Trophoblast cell (in vitro differentiated cells and primary cell): Measurements from ENCODE around the gene PTPN12.
"Not testable (repeated sequence)": the region's sequence is repeated elsewhere in the genome, so short reads cannot be mapped to it uniquely, and the experiment has no call there.

Experiments used
- DNase-seq, 2 donors: peaks; one replicate each; pipeline ENCODE4 v3.0.0-alpha.2; 2016
- H2AFZ ChIP-seq: 2 replicates; pipeline ENCODE4 v1.6.1; 2013; ENCODE audit warnings: low read length, moderate library complexity, mild to moderate bottlenecking; ENCODE audit not compliant: insufficient read depth, poor library complexity
- H2AK5ac ChIP-seq: 2 replicates; pipeline ENCODE4 v1.6.1; 2013; ENCODE audit warnings: mild to moderate bottlenecking, low read length
- H2BK120ac ChIP-seq: 2 replicates; pipeline ENCODE4 v1.6.1; 2013; ENCODE audit warnings: low read length, mild to moderate bottlenecking, moderate library complexity; ENCODE audit not compliant: insufficient read depth, poor library complexity
- H2BK12ac ChIP-seq: 2 replicates; pipeline ENCODE4 v1.6.1; 2013; ENCODE audit warnings: mild to moderate bottlenecking, low read length, moderate library complexity
- H2BK5ac ChIP-seq: 2 replicates; pipeline ENCODE4 v1.6.1; 2013; ENCODE audit warnings: low read length, low read depth, moderate library complexity, mild to moderate bottlenecking; ENCODE audit not compliant: poor library complexity
- H3K14ac ChIP-seq: 2 replicates; pipeline ENCODE4 v1.6.1; 2013; ENCODE audit warnings: mild to moderate bottlenecking, low read length
- H3K18ac ChIP-seq: 2 replicates; pipeline ENCODE4 v1.6.1; 2013; ENCODE audit warnings: mild to moderate bottlenecking, low read length
- H3K23ac ChIP-seq: 2 replicates; pipeline ENCODE4 v1.6.1; 2013; ENCODE audit warnings: low read length
- H3K27ac ChIP-seq: 2 replicates; pipeline ENCODE4 v1.5.1; 2013; ENCODE audit warnings: low read depth, mild to moderate bottlenecking, inconsistent platforms, low read length, moderate library complexity
- H3K27me3 ChIP-seq: 2 replicates; pipeline ENCODE4 v1.6.1; 2013; ENCODE audit warnings: inconsistent platforms, mild to moderate bottlenecking, low read length, moderate library complexity; ENCODE audit not compliant: insufficient read depth
- H3K36me3 ChIP-seq, 2 experiments: 1 replicate in 1 of 2; 2 replicates in 1 of 2; pipeline ENCODE4 v1.6.1; 2013; ENCODE audit warnings: low read length in 2 of 2, mild to moderate bottlenecking in 2 of 2, moderate library complexity in 1 of 2; ENCODE audit not compliant: insufficient read depth in 2 of 2, control insufficient read depth in 1 of 2
- H3K4ac ChIP-seq: 2 replicates; pipeline ENCODE4 v1.6.1; 2013; ENCODE audit warnings: low read depth, mild to moderate bottlenecking, low read length, moderate library complexity
- H3K4me1 ChIP-seq, 2 experiments: 1 replicate in 1 of 2; 2 replicates in 1 of 2; pipeline ENCODE4 v1.6.1; 2013; ENCODE audit warnings: low read length in 2 of 2, mild to moderate bottlenecking in 2 of 2, moderate library complexity in 1 of 2; ENCODE audit not compliant: insufficient read depth in 2 of 2, control insufficient read depth in 1 of 2
- H3K4me2 ChIP-seq: 2 replicates; pipeline ENCODE4 v1.6.1; 2013; ENCODE audit warnings: inconsistent platforms, mild to moderate bottlenecking, low read length, moderate library complexity
- H3K4me3 ChIP-seq: 2 replicates; pipeline ENCODE4 v1.5.1; 2013; ENCODE audit warnings: mild to moderate bottlenecking, low read depth, low read length, inconsistent platforms
- H3K79me1 ChIP-seq: one replicate; pipeline ENCODE4 v1.6.1; 2013; ENCODE audit warnings: low read length
- H3K79me2 ChIP-seq: 2 replicates; pipeline ENCODE4 v1.6.1; 2013; ENCODE audit warnings: low read length, mild to moderate bottlenecking; ENCODE audit not compliant: control insufficient read depth, insufficient read depth, poor library complexity
- H3K9ac ChIP-seq: 2 replicates; pipeline ENCODE4 v1.6.1; 2013; ENCODE audit warnings: mild to moderate bottlenecking, low read length
- H3K9me3 ChIP-seq: 2 replicates; pipeline ENCODE4 v1.6.1; 2013; ENCODE audit warnings: low read depth, mild to moderate bottlenecking, control low read depth, inconsistent platforms, low read length; ENCODE audit not compliant: insufficient read depth
- H4K12ac ChIP-seq: 2 replicates; pipeline ENCODE4 v1.6.1; 2013; ENCODE audit warnings: low read depth, mild to moderate bottlenecking, low read length, moderate library complexity
- H4K8ac ChIP-seq: 2 replicates; pipeline ENCODE4 v1.6.1; 2013; ENCODE audit warnings: low read depth, mild to moderate bottlenecking, low read length, moderate library complexity
- H4K91ac ChIP-seq: one replicate; pipeline ENCODE4 v1.6.1; 2013; ENCODE audit warnings: low read depth, mild to moderate bottlenecking, low read length, moderate library complexity
- WGBS: extraction: QIAGEN DNeasy Blood & Tissue Kit; methylation state at CpG from one replicate; pipeline ENCODE4 v1.1.7; 2013; ENCODE audit warnings: missing lambda C conversion rate; ENCODE audit not compliant: insufficient read length, insufficient coverage; ENCODE audit errors: extremely low coverage; 5-methylcytosine and 5-hydroxymethylcytosine counted together

PTPN12 gene

DNA sequence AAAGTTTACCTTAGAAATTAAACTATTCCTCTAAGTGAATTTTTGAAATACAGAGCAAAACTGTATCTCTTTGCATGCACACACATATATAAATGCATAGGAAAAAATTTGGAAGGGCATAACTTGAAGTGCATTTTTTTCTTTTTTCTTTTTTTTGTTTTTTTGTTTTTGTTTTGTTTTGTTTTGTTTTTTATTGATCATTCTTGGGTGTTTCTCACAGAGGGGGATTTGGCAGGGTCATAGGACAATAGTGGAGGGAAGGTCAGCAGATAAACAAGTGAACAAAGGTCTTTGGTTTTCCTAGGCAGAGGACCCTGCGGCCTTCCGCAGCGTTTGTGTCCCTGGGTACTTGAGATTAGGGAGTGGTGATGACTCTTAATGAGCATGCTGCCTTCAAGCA lies 4.4 kb upstream of the PTPN12 start:
- not testable (repeated sequence) for H3K23ac ChIP-seq, H3K27me3 ChIP-seq, H3K27ac ChIP-seq, H2AFZ ChIP-seq, H2BK12ac ChIP-seq, H3K4me3 ChIP-seq, H4K91ac ChIP-seq, H3K79me2 ChIP-seq, H3K9ac ChIP-seq, H3K14ac ChIP-seq, H2BK5ac ChIP-seq, H3K4me1 ChIP-seq, H3K18ac ChIP-seq, H3K9me3 ChIP-seq, H4K8ac ChIP-seq, DNase-seq, H2AK5ac ChIP-seq, H2BK120ac ChIP-seq, H3K4me2 ChIP-seq, H4K12ac ChIP-seq, H3K4ac ChIP-seq, H3K36me3 ChIP-seq
- WGBS, result no CpG with 5 or more reads among the region's 3 CpGs
- peaks cover 12% of the 10 kb centered on the region for H3K79me1 ChIP-seq

DNA sequence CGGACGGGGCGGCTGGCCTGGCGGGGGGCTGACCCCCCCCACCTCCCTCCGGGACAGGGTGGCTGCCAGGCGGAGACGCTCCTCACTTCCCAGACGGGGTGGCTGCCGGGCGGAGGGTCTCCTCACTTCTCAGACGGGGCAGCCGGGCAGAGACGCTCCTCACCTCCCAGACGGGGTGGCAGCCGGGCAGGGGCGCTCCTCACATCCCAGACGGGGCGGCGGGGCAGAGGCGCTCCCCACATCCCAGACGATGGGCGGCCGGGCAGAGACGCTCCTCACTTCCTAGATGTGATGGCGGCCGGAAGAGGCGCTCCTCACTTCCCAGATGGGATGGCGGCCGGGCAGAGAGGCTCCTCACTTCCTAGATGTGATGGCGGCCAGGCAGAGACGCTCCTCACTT lies 3.0 kb upstream of the PTPN12 start:
- H3K23ac ChIP-seq, H2AK5ac ChIP-seq, H4K91ac ChIP-seq, H4K8ac ChIP-seq, H3K14ac ChIP-seq, H3K4ac ChIP-seq, H3K9me3 ChIP-seq, DNase-seq, H3K36me3 ChIP-seq, H3K18ac ChIP-seq, H4K12ac ChIP-seq, H3K27me3 ChIP-seq, H3K4me3 ChIP-seq, H2AFZ ChIP-seq, H3K27ac ChIP-seq, H3K4me1 ChIP-seq, H2BK5ac ChIP-seq, H3K9ac ChIP-seq, H2BK120ac ChIP-seq, H3K4me2 ChIP-seq, H2BK12ac ChIP-seq: not testable (repeated sequence)
- H3K79me2 ChIP-seq, result peaks cover 14% of the 10 kb centered on the region
- no CpG with 5 or more reads among the region's 31 CpGs for WGBS
- peaks cover 20% of the 10 kb centered on the region for H3K79me1 ChIP-seq

DNA sequence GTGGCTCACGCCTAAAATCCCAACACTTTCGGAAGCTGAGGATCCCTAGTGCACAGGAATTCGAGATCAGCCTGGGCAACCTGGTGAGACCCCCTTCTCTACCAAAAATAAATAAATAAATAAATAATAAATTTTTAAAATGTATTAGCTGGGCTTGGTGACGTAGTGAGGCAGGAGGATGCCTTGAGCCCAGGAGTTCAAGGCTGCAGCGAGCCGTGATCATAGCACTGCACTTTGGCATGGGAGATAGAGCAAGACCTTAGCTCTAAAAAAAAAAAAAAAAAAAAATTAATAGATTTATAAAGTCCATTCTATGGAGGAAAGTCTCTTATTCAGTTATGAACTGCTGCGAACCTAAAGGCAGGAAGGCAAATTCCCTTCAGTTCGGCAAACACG lies 1.1 kb upstream of the PTPN12 start:
- Histone ChIP-seq H3K4me1 (peaks cover 7 to 11% of the 10 kb centered on the region in 2 experiments), H3K36me3 (peaks cover 1% of the 10 kb centered on the region in 2 experiments), H3K18ac (no peak overlapping the region), H3K27ac (peak overlapping the region; percentile 82), H2BK5ac (no peak overlapping the region), H4K91ac (no peak overlapping the region), H2BK120ac (no peak overlapping the region), H2BK12ac (no peak overlapping the region), H3K9ac (peak overlapping the region; percentile 6), H3K14ac (no peak overlapping the region), H3K27me3 (no peaks in the 10 kb centered on the region), H3K79me2 (peaks cover 19% of the 10 kb centered on the region), H3K23ac (no peak overlapping the region), H3K79me1 (peaks cover 25% of the 10 kb centered on the region), H3K4ac (no peak overlapping the region), H2AK5ac (no peak overlapping the region), H2AFZ (peak overlapping the region; percentile 100), H3K4me2 (peak overlapping the region; percentile 82), H4K12ac (no peak overlapping the region), H4K8ac (no peak overlapping the region), H3K9me3 (no peaks in the 10 kb centered on the region), H3K4me3 (peak overlapping the region; percentile 83)
- WGBS, result no CpG with 5 or more reads among the region's 9 CpGs
- no peak for DNase-seq

DNA sequence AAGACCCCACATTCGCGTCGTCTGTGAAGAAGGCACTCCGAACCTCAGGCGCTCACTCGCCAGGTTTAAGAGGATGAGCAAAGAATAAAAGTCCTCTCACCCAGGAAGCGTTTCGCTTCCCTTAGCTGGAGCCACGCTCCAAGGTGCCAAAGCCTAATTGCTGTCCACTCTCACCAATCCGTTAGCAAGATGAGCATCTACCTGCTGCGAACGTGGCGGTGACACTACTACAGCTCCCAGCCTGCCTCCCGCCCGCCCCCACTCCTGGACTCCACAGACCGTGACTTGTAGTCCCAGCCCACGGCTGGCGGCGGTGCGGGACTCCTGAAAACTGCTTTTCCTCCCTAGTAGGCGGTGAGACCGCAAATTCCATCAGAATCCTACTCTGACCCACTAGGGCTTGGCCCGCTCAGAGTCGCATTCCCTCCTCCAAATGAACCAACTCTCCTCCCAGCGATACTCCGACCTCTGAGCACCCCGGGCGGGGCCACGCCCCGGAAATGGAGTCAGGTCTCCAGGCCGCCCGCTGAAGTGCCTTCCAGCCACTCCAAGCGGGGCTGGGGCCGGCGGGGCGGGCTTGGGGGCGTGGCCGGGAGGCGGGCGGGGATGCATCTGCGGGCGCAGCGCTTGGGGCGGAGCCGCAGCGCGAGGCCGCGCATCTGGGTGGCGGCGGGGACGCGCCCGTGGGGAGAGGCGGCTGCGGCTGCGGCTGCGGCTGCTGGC lies 521 bp upstream of the PTPN12 start:
- Histone ChIP-seq H3K27ac (peak overlapping the region; percentile 87), H3K4me3 (peak overlapping the region; percentile 83), H4K8ac (peak overlapping the region; percentile 96), H3K9ac (peak overlapping the region; percentile 77), H3K79me2 (peaks cover 21% of the 10 kb centered on the region), H2AK5ac (no peak overlapping the region), H4K91ac (peak overlapping the region; percentile 90), H3K9me3 (no peaks in the 10 kb centered on the region), H2BK12ac (peak overlapping the region; percentile 81), H3K36me3 (peaks cover 3% of the 10 kb centered on the region in 2 experiments), H2BK120ac (no peak overlapping the region), H3K14ac (peak overlapping the region; percentile 90), H3K79me1 (peaks cover 25% of the 10 kb centered on the region), H4K12ac (peak overlapping the region; percentile 94), H3K4me2 (peak overlapping the region; percentile 82), H3K4me1 (peaks cover 7 to 14% of the 10 kb centered on the region in 2 experiments), H3K4ac (peak overlapping the region; percentile 64), H3K18ac (peak overlapping the region; percentile 99), H2AFZ (peak overlapping the region; percentile 100), H3K27me3 (no peaks in the 10 kb centered on the region), H3K23ac (no peak overlapping the region), H2BK5ac (peak overlapping the region; percentile 97)
- WGBS, result no CpG with 5 or more reads among the region's 58 CpGs
- DNase-seq, result peak; percentile 97 to 99
